Measurements from ENCODE around the gene SHOX. TPM values are rescaled to one million over a fixed set of nuclear protein-coding genes. Genes with fewer than 3 reads are reported as not detected.
A peak's percentile ranks its signal among the peaks of the same experiment; 100 is the strongest.
"Not testable (repeated sequence)": the region's sequence is repeated elsewhere in the genome, so short reads cannot be mapped to it uniquely, and the experiment has no call there.

Gene SHOX
- total RNA-seq, 1 donor: 13.4 TPM

GRCh38 chrX:617401-617800, 13.2 kb upstream of the SHOX start:
- H3K4me1 ChIP-seq (ENCODE audit: insufficient read depth, low read length): no peaks in the 10 kb centered on the region
- H3K4me3 ChIP-seq (ENCODE audit: insufficient read depth, low read length): no peak overlapping the region
- no peaks in the 10 kb centered on the region for H4K20me1 ChIP-seq (ENCODE audit: insufficient read depth, low read length)
- H2AFZ ChIP-seq (ENCODE audit: low read length): no peak overlapping the region
- no peaks in the 10 kb centered on the region for H3K9me3 ChIP-seq (ENCODE audit: low read depth, low read length)
- no peak overlapping the region for H3K27ac ChIP-seq (ENCODE audit: low read depth, low read length)
- no peaks in the 10 kb centered on the region for H3K27me3 ChIP-seq (ENCODE audit: insufficient read depth, low read length)
- no peaks in the 10 kb centered on the region for H3K36me3 ChIP-seq (ENCODE audit: insufficient read depth, low read length)
- no peak for TF ChIP-seq CTCF (IDR thresholded peaks at IDR 0.05; ENCODE audit: extremely low read depth, low read depth, low read length)
- H3K4me2 ChIP-seq (ENCODE audit: insufficient read depth, low read length): no peak overlapping the region
- no peak for DNase-seq (ENCODE audit: insufficient read length, low spot score, missing footprints)
- H3K79me2 ChIP-seq (ENCODE audit: insufficient read depth, low read length): no peaks in the 10 kb centered on the region

GRCh38 chrX:617891-618290, 12.7 kb upstream of the SHOX start:
- Histone ChIP-seq H3K27ac (ENCODE audit: low read depth, low read length) (no peak overlapping the region), H3K9me3 (ENCODE audit: low read depth, low read length) (no peaks in the 10 kb centered on the region), H3K4me2 (ENCODE audit: insufficient read depth, low read length) (no peak overlapping the region), H3K4me1 (ENCODE audit: insufficient read depth, low read length) (no peaks in the 10 kb centered on the region), H3K36me3 (ENCODE audit: insufficient read depth, low read length) (no peaks in the 10 kb centered on the region), H3K79me2 (ENCODE audit: insufficient read depth, low read length) (no peaks in the 10 kb centered on the region), H3K4me3 (ENCODE audit: insufficient read depth, low read length) (no peak overlapping the region), H2AFZ (ENCODE audit: low read length) (no peak overlapping the region), H4K20me1 (ENCODE audit: insufficient read depth, low read length) (no peaks in the 10 kb centered on the region), H3K27me3 (ENCODE audit: insufficient read depth, low read length) (no peaks in the 10 kb centered on the region)
- DNase-seq (ENCODE audit: insufficient read length, low spot score, missing footprints): no peak
- TF ChIP-seq CTCF (IDR thresholded peaks at IDR 0.05; ENCODE audit: extremely low read depth, low read depth, low read length): no peak

- not testable (repeated sequence) for H3K27ac ChIP-seq (ENCODE audit: low read depth, low read length); H3K4me2 ChIP-seq (ENCODE audit: insufficient read depth, low read length); H4K20me1 ChIP-seq (ENCODE audit: insufficient read depth, low read length); DNase-seq (ENCODE audit: insufficient read length, low spot score, missing footprints); H3K36me3 ChIP-seq (ENCODE audit: insufficient read depth, low read length); H3K4me1 ChIP-seq (ENCODE audit: insufficient read depth, low read length); H3K79me2 ChIP-seq (ENCODE audit: insufficient read depth, low read length); H3K4me3 ChIP-seq (ENCODE audit: insufficient read depth, low read length); H3K9me3 ChIP-seq (ENCODE audit: low read depth, low read length); H3K27me3 ChIP-seq (ENCODE audit: insufficient read depth, low read length); H2AFZ ChIP-seq (ENCODE audit: low read length)
Measured at GRCh38 chrX:618304-618703, 12.3 kb upstream of the SHOX start.

- Histone ChIP-seq H3K4me3 (ENCODE audit: insufficient read depth, low read length) (no peak overlapping the region), H3K27me3 (ENCODE audit: insufficient read depth, low read length) (no peaks in the 10 kb centered on the region), H4K20me1 (ENCODE audit: insufficient read depth, low read length) (no peaks in the 10 kb centered on the region), H3K27ac (ENCODE audit: low read depth, low read length) (no peak overlapping the region), H2AFZ (ENCODE audit: low read length) (no peak overlapping the region), H3K4me2 (ENCODE audit: insufficient read depth, low read length) (no peak overlapping the region), H3K9me3 (ENCODE audit: low read depth, low read length) (no peaks in the 10 kb centered on the region), H3K79me2 (ENCODE audit: insufficient read depth, low read length) (no peaks in the 10 kb centered on the region), H3K36me3 (ENCODE audit: insufficient read depth, low read length) (no peaks in the 10 kb centered on the region), H3K4me1 (ENCODE audit: insufficient read depth, low read length) (no peaks in the 10 kb centered on the region)
- no peak for TF ChIP-seq CTCF (IDR thresholded peaks at IDR 0.05; ENCODE audit: extremely low read depth, low read depth, low read length)
- peak; percentile 82 for DNase-seq (ENCODE audit: insufficient read length, low spot score, missing footprints)
Measured at GRCh38 chrX:618761-619450, 11.7 kb upstream of the SHOX start.
